Myocyte (in vitro differentiated cells): ENCODE results near the gene HNRNPF. TPM values are rescaled to one million over a fixed set of nuclear protein-coding genes. Genes with fewer than 3 reads are reported as not detected.
A peak's percentile ranks its signal among the peaks of the same experiment; 100 is the strongest.
"Not testable (repeated sequence)": the region's sequence is repeated elsewhere in the genome, so short reads cannot be mapped to it uniquely, and the experiment has no call there.

Experiments used
- DNase-seq: peaks from one replicate; pipeline ENCODE4 v3.0.0-alpha.2; 2012; ENCODE audit warnings: low read depth
- total RNA-seq: library from RNA; depleted of rRNA; stranded (reverse); fragments of >200 nt; gene quantifications from 2 replicates; pipeline ENCODE4 v1.2.3, GENCODE V29; 2014

The HNRNPF gene
- total RNA-seq, 1 donor from 2014 or later = 200 TPM

- not testable (repeated sequence) for DNase-seq
Observed at GRCh38 chr10:43421944-43422343, 13.0 kb upstream of the HNRNPF start.

GRCh38 chr10:43421519-43421918, 12.5 kb upstream of the HNRNPF start:
- peak; percentile 5 for DNase-seq

- DNase-seq = no peak
Observed at GRCh38 chr10:43421201-43421507, 12.2 kb upstream of the HNRNPF start.

GRCh38 chr10:43420369-43421200, 11.6 kb upstream of the HNRNPF start:
- DNase-seq = peak; percentile 88

GRCh38 chr10:43419997-43420368, 11.0 kb upstream of the HNRNPF start:
- no peak for DNase-seq

- DNase-seq = no peak
Observed at GRCh38 chr10:43417950-43418768, 9.2 kb upstream of the HNRNPF start.

- no peak for DNase-seq
Observed at GRCh38 chr10:43415544-43415943, 6.6 kb upstream of the HNRNPF start.

- DNase-seq = no peak
Observed at GRCh38 chr10:43411536-43411935, 2.5 kb upstream of the HNRNPF start.

GRCh38 chr10:43410345-43410744, 1.4 kb upstream of the HNRNPF start:
- no peak for DNase-seq

- DNase-seq = no peak
Observed at GRCh38 chr10:43409385-43410109, 561 bp upstream of the HNRNPF start.

- no peak for DNase-seq
Observed at GRCh38 chr10:43408331-43408709, 666 bp downstream of the HNRNPF start.

- peak; percentile 85 for DNase-seq
Observed at GRCh38 chr10:43407576-43408330, 1.2 kb downstream of the HNRNPF start.

- peak; percentile 65 for DNase-seq
Observed at GRCh38 chr10:43407148-43407575, 1.8 kb downstream of the HNRNPF start.

GRCh38 chr10:43404704-43405084, 4.3 kb downstream of the HNRNPF start:
- DNase-seq = no peak

GRCh38 chr10:43403911-43404703, 4.9 kb downstream of the HNRNPF start:
- no peak for DNase-seq

GRCh38 chr10:43402880-43403452, 6.0 kb downstream of the HNRNPF start:
- no peak for DNase-seq

- DNase-seq = no peak
Observed at GRCh38 chr10:43402176-43402575, 6.8 kb downstream of the HNRNPF start.

- no peak for DNase-seq
Observed at GRCh38 chr10:43401627-43402026, 7.4 kb downstream of the HNRNPF start.

- DNase-seq = no peak
Observed at GRCh38 chr10:43399320-43400310, 9.4 kb downstream of the HNRNPF start.
